Trophoblast cell (in vitro differentiated cells and primary cell): ENCODE measurements around the gene NLRP1.
A peak's percentile ranks its signal among the peaks of the same experiment; 100 is the strongest.
"Not testable (repeated sequence)": the region's sequence is repeated elsewhere in the genome, so short reads cannot be mapped to it uniquely, and the experiment has no call there.

ENCODE experiments used
- DNase-seq, 2 donors: peaks; one replicate each; pipeline ENCODE4 v3.0.0-alpha.2; 2016
- H2AFZ ChIP-seq: 2 replicates; pipeline ENCODE4 v1.6.1; 2013; ENCODE audit warnings: low read length, moderate library complexity, mild to moderate bottlenecking; ENCODE audit not compliant: insufficient read depth, poor library complexity
- H2AK5ac ChIP-seq: 2 replicates; pipeline ENCODE4 v1.6.1; 2013; ENCODE audit warnings: mild to moderate bottlenecking, low read length
- H2BK120ac ChIP-seq: 2 replicates; pipeline ENCODE4 v1.6.1; 2013; ENCODE audit warnings: low read length, mild to moderate bottlenecking, moderate library complexity; ENCODE audit not compliant: insufficient read depth, poor library complexity
- H2BK12ac ChIP-seq: 2 replicates; pipeline ENCODE4 v1.6.1; 2013; ENCODE audit warnings: mild to moderate bottlenecking, low read length, moderate library complexity
- H2BK5ac ChIP-seq: 2 replicates; pipeline ENCODE4 v1.6.1; 2013; ENCODE audit warnings: low read length, low read depth, moderate library complexity, mild to moderate bottlenecking; ENCODE audit not compliant: poor library complexity
- H3K14ac ChIP-seq: 2 replicates; pipeline ENCODE4 v1.6.1; 2013; ENCODE audit warnings: mild to moderate bottlenecking, low read length
- H3K18ac ChIP-seq: 2 replicates; pipeline ENCODE4 v1.6.1; 2013; ENCODE audit warnings: mild to moderate bottlenecking, low read length
- H3K23ac ChIP-seq: 2 replicates; pipeline ENCODE4 v1.6.1; 2013; ENCODE audit warnings: low read length
- H3K27ac ChIP-seq: 2 replicates; pipeline ENCODE4 v1.5.1; 2013; ENCODE audit warnings: low read depth, mild to moderate bottlenecking, inconsistent platforms, low read length, moderate library complexity
- H3K27me3 ChIP-seq: 2 replicates; pipeline ENCODE4 v1.6.1; 2013; ENCODE audit warnings: inconsistent platforms, mild to moderate bottlenecking, low read length, moderate library complexity; ENCODE audit not compliant: insufficient read depth
- H3K36me3 ChIP-seq, 2 experiments: 1 replicate in 1 of 2; 2 replicates in 1 of 2; pipeline ENCODE4 v1.6.1; 2013; ENCODE audit warnings: low read length in 2 of 2, mild to moderate bottlenecking in 2 of 2, moderate library complexity in 1 of 2; ENCODE audit not compliant: insufficient read depth in 2 of 2, control insufficient read depth in 1 of 2
- H3K4ac ChIP-seq: 2 replicates; pipeline ENCODE4 v1.6.1; 2013; ENCODE audit warnings: low read depth, mild to moderate bottlenecking, low read length, moderate library complexity
- H3K4me1 ChIP-seq, 2 experiments: 1 replicate in 1 of 2; 2 replicates in 1 of 2; pipeline ENCODE4 v1.6.1; 2013; ENCODE audit warnings: low read length in 2 of 2, mild to moderate bottlenecking in 2 of 2, moderate library complexity in 1 of 2; ENCODE audit not compliant: insufficient read depth in 2 of 2, control insufficient read depth in 1 of 2
- H3K4me2 ChIP-seq: 2 replicates; pipeline ENCODE4 v1.6.1; 2013; ENCODE audit warnings: inconsistent platforms, mild to moderate bottlenecking, low read length, moderate library complexity
- H3K4me3 ChIP-seq: 2 replicates; pipeline ENCODE4 v1.5.1; 2013; ENCODE audit warnings: mild to moderate bottlenecking, low read depth, low read length, inconsistent platforms
- H3K79me1 ChIP-seq: one replicate; pipeline ENCODE4 v1.6.1; 2013; ENCODE audit warnings: low read length
- H3K79me2 ChIP-seq: 2 replicates; pipeline ENCODE4 v1.6.1; 2013; ENCODE audit warnings: low read length, mild to moderate bottlenecking; ENCODE audit not compliant: control insufficient read depth, insufficient read depth, poor library complexity
- H3K9ac ChIP-seq: 2 replicates; pipeline ENCODE4 v1.6.1; 2013; ENCODE audit warnings: mild to moderate bottlenecking, low read length
- H3K9me3 ChIP-seq: 2 replicates; pipeline ENCODE4 v1.6.1; 2013; ENCODE audit warnings: low read depth, mild to moderate bottlenecking, control low read depth, inconsistent platforms, low read length; ENCODE audit not compliant: insufficient read depth
- H4K12ac ChIP-seq: 2 replicates; pipeline ENCODE4 v1.6.1; 2013; ENCODE audit warnings: low read depth, mild to moderate bottlenecking, low read length, moderate library complexity
- H4K8ac ChIP-seq: 2 replicates; pipeline ENCODE4 v1.6.1; 2013; ENCODE audit warnings: low read depth, mild to moderate bottlenecking, low read length, moderate library complexity
- H4K91ac ChIP-seq: one replicate; pipeline ENCODE4 v1.6.1; 2013; ENCODE audit warnings: low read depth, mild to moderate bottlenecking, low read length, moderate library complexity
- WGBS: extraction: QIAGEN DNeasy Blood & Tissue Kit; methylation state at CpG from one replicate; pipeline ENCODE4 v1.1.7; 2013; ENCODE audit warnings: missing lambda C conversion rate; ENCODE audit not compliant: insufficient read length, insufficient coverage; ENCODE audit errors: extremely low coverage; 5-methylcytosine and 5-hydroxymethylcytosine counted together

NLRP1 gene

GRCh38 chr17:5580969-5581368 lies 3.3 kb downstream of the NLRP1 start:
- no peak overlapping the region for H2AFZ ChIP-seq
- H2BK5ac ChIP-seq: no peak overlapping the region
- no peak overlapping the region for H3K23ac ChIP-seq
- no CpG with 5 or more reads among the region's 3 CpGs for WGBS
- no peak overlapping the region for H4K8ac ChIP-seq
- H3K18ac ChIP-seq: no peak overlapping the region
- H4K12ac ChIP-seq: no peak overlapping the region
- H3K9ac ChIP-seq: no peak overlapping the region
- peaks cover 10 to 13% of the 10 kb centered on the region in 2 experiments for H3K4me1 ChIP-seq
- no peak overlapping the region for H2BK120ac ChIP-seq
- H3K79me2 ChIP-seq: no peaks in the 10 kb centered on the region
- H3K27ac ChIP-seq: no peak overlapping the region
- H3K9me3 ChIP-seq: no peaks in the 10 kb centered on the region
- no peak overlapping the region for H3K4me2 ChIP-seq
- H3K4me3 ChIP-seq: no peak overlapping the region
- no peak overlapping the region for H2AK5ac ChIP-seq
- no peak overlapping the region for H4K91ac ChIP-seq
- no peaks in the 10 kb centered on the region for H3K27me3 ChIP-seq
- no peak overlapping the region for H2BK12ac ChIP-seq
- H3K14ac ChIP-seq: no peak overlapping the region
- no peaks in the 10 kb centered on the region for H3K36me3 ChIP-seq
- DNase-seq: no peak
- H3K4ac ChIP-seq: no peak overlapping the region
- no peaks in the 10 kb centered on the region for H3K79me1 ChIP-seq

- H2BK5ac ChIP-seq: no peak overlapping the region
- H3K9ac ChIP-seq: no peak overlapping the region
- H3K4ac ChIP-seq: no peak overlapping the region
- peaks cover 10 to 13% of the 10 kb centered on the region in 2 experiments for H3K4me1 ChIP-seq
- peak in 1 of 2 donors; percentile 31 for DNase-seq
- no peak overlapping the region for H3K18ac ChIP-seq
- no peak overlapping the region for H3K27ac ChIP-seq
- H2AFZ ChIP-seq: no peak overlapping the region
- H3K4me2 ChIP-seq: no peak overlapping the region
- H2BK120ac ChIP-seq: no peak overlapping the region
- no peaks in the 10 kb centered on the region for H3K79me2 ChIP-seq
- no peak overlapping the region for H3K14ac ChIP-seq
- H2BK12ac ChIP-seq: no peak overlapping the region
- no peak overlapping the region for H4K8ac ChIP-seq
- no peaks in the 10 kb centered on the region for H3K36me3 ChIP-seq
- no peaks in the 10 kb centered on the region for H3K79me1 ChIP-seq
- no peak overlapping the region for H4K91ac ChIP-seq
- no peak overlapping the region for H3K4me3 ChIP-seq
- H3K23ac ChIP-seq: no peak overlapping the region
- no peaks in the 10 kb centered on the region for H3K9me3 ChIP-seq
- no peaks in the 10 kb centered on the region for H3K27me3 ChIP-seq
- no peak overlapping the region for H4K12ac ChIP-seq
- H2AK5ac ChIP-seq: no peak overlapping the region
Observed at GRCh38 chr17:5580367-5580766, 3.9 kb downstream of the NLRP1 start.

GRCh38 chr17:5578768-5579167 lies 5.5 kb downstream of the NLRP1 start:
- H3K23ac ChIP-seq, H3K36me3 ChIP-seq, H3K4me2 ChIP-seq, H3K79me2 ChIP-seq, H2AFZ ChIP-seq, H3K79me1 ChIP-seq, H4K8ac ChIP-seq, H3K9ac ChIP-seq, H3K27ac ChIP-seq, H3K4ac ChIP-seq, H3K4me1 ChIP-seq, DNase-seq, H4K12ac ChIP-seq, H3K27me3 ChIP-seq, H2AK5ac ChIP-seq, H3K18ac ChIP-seq, H3K4me3 ChIP-seq, H2BK120ac ChIP-seq, H2BK5ac ChIP-seq, H3K9me3 ChIP-seq, H4K91ac ChIP-seq, H3K14ac ChIP-seq, H2BK12ac ChIP-seq: not testable (repeated sequence)
- WGBS: no CpG with 5 or more reads among the region's 4 CpGs

GRCh38 chr17:5573017-5573416 lies 11.3 kb downstream of the NLRP1 start:
- H4K12ac ChIP-seq, H3K14ac ChIP-seq, H3K18ac ChIP-seq, H3K9me3 ChIP-seq, H3K4me1 ChIP-seq, H3K27me3 ChIP-seq, H4K8ac ChIP-seq, H3K79me1 ChIP-seq, H2BK12ac ChIP-seq, H2BK5ac ChIP-seq, H3K36me3 ChIP-seq, H3K23ac ChIP-seq, H3K4ac ChIP-seq, H3K9ac ChIP-seq, H3K4me2 ChIP-seq, H2AK5ac ChIP-seq, H3K27ac ChIP-seq, H2AFZ ChIP-seq, H3K79me2 ChIP-seq, DNase-seq, H3K4me3 ChIP-seq, H2BK120ac ChIP-seq, H4K91ac ChIP-seq: not testable (repeated sequence)
- WGBS: no CpG with 5 or more reads among the region's 7 CpGs
